HG03558 (cell line): ENCODE data around the gene ADAMTSL2.

Source experiments
- ATAC-seq: cut with Tn5 transposase; IDR thresholded peaks from one replicate; pipeline ENCODE4 v1.9.1; 2021; ENCODE audit warnings: moderate number of reproducible peaks; ENCODE audit not compliant: unreplicated experiment; ENCODE audit errors: extremely low read depth

ADAMTSL2 gene

GRCh38 chr9:133534346-133535291 lies at the start of gene ADAMTSL2:
ADAMTSL2 (plus strand) TSS chr9:133534704; CDS start chr9:133536713, 2,009 bp downstream.
- ATAC-seq = no peak

- no peak for ATAC-seq
These were observed 48.8 kb upstream of the ADAMTSL2 start for GRCh38 chr9:133485531-133486260.

- no peak for ATAC-seq
These were observed 47.2 kb upstream of the ADAMTSL2 start for GRCh38 chr9:133487331-133487725.

- ATAC-seq = no peak
These were observed 45.7 kb upstream of the ADAMTSL2 start for GRCh38 chr9:133488686-133489252.

GRCh38 chr9:133489253-133490190 lies 45.0 kb upstream of the ADAMTSL2 start:
- no peak for ATAC-seq

GRCh38 chr9:133490201-133490681 lies 44.3 kb upstream of the ADAMTSL2 start:
- ATAC-seq = no peak

- no peak for ATAC-seq
These were observed 43.4 kb upstream of the ADAMTSL2 start for GRCh38 chr9:133490865-133491655.

- ATAC-seq = no peak
These were observed 42.9 kb upstream of the ADAMTSL2 start for GRCh38 chr9:133491656-133491925.

GRCh38 chr9:133492061-133493021 lies 42.2 kb upstream of the ADAMTSL2 start:
- ATAC-seq = no peak

- no peak for ATAC-seq
These were observed 41.1 kb upstream of the ADAMTSL2 start for GRCh38 chr9:133493428-133493827.

- no peak for ATAC-seq
These were observed 40.5 kb upstream of the ADAMTSL2 start for GRCh38 chr9:133493845-133494540.

- no peak for ATAC-seq
These were observed 39.7 kb upstream of the ADAMTSL2 start for GRCh38 chr9:133494636-133495326.

- ATAC-seq = no peak
These were observed 38.9 kb upstream of the ADAMTSL2 start for GRCh38 chr9:133495327-133496293.

GRCh38 chr9:133496861-133497842 lies 37.4 kb upstream of the ADAMTSL2 start:
- ATAC-seq = no peak
